ENCODE data around the gene KCNJ6.

KCNJ6 gene

GRCh38 chr21:37562920-37563640, 353.2 kb downstream of the KCNJ6 start:
- DNase-seq: peak in 1 of 4 experiments; percentile 46

- DNase-seq: no peak
These were observed 354.0 kb downstream of the KCNJ6 start for GRCh38 chr21:37561941-37562919.

GRCh38 chr21:37561506-37561905, 354.8 kb downstream of the KCNJ6 start:
- no peak for DNase-seq

DNA sequence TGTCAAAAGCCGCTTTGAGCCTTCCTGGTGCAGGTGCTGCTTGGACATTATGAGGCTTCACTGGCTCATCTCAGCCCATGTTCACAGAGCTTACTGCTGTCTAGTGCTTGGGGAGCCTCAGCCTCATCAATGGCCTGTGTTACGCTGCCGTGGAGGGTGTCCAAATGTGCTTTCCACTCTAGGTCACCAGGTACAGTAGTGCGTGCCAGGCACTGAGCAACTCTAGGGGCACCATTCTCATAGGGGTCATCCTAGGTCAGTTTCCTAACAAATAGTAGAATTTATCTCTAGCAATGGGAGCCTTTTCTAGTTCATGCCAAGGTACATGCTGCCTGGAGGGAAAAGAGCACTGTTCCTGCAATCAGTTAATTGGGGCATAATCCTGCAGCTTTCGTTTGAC, 355.9 kb downstream of the KCNJ6 start:
- no peak for DNase-seq

GRCh38 chr21:37558676-37559211, 357.5 kb downstream of the KCNJ6 start:
- DNase-seq: no peak

All from activated naive CD4-positive, alpha-beta T cell (primary cell).